ENCODE measurements around the gene C19orf33. TPM values are rescaled to one million over a fixed set of nuclear protein-coding genes. Genes with fewer than 3 reads are reported as not detected.

Gene C19orf33
- total and polyA plus RNA-seq, 12 donors, result 0.88 to 46.2 (median 3.2) TPM; not detected in 3

- Histone ChIP-seq H3K9me3 (replicated peaks in 1 of 3) (no peaks in the 10 kb centered on the region), H3K36me3 (replicated peaks in 1 of 2) (no peaks in the 10 kb centered on the region), H3K27ac (peak overlapping the region; percentile 9 to 90 (median 78)), H3K27me3 (no peaks in the 10 kb centered on the region), H3K4me1 (replicated peaks in 1 of 2) (peaks cover 28 to 45% of the 10 kb centered on the region in 2 donors), H3K4me3 (no peak overlapping the region)
- intact Hi-C loops (cut with DNase I), result no loop called here
- DNase-seq, result no peak
- TF ChIP-seq CTCF (IDR thresholded peaks at IDR 0.05), result no peak
- TF ChIP-seq POLR2A (IDR thresholded peaks at IDR 0.05), result no peak
- 25 to 36% (median 31%) methylated on average over 5 of the region's 5 CpGs for WGBS, 4 donors
Observed at GRCh38 chr19:38277549-38277948, 26.5 kb upstream of the C19orf33 start.

GRCh38 chr19:38277969-38278680 lies 25.9 kb upstream of the C19orf33 start:
- no peak for TF ChIP-seq POLR2A (IDR thresholded peaks at IDR 0.05)
- no peak for TF ChIP-seq CTCF (IDR thresholded peaks at IDR 0.05)
- intact Hi-C loops (cut with DNase I), result no loop called here
- WGBS, 4 donors, result 36 to 46% (median 41%) methylated on average over 9 of the region's 9 CpGs
- H3K36me3 ChIP-seq (replicated peaks in 1 of 2), result no peaks in the 10 kb centered on the region
- peaks cover 28 to 47% of the 10 kb centered on the region in 2 donors for H3K4me1 ChIP-seq (replicated peaks in 1 of 2)
- H3K27ac ChIP-seq, result peak overlapping the region; percentile 9 to 90 (median 78)
- no peaks in the 10 kb centered on the region for H3K9me3 ChIP-seq (replicated peaks in 1 of 3)
- no peak overlapping the region for H3K4me3 ChIP-seq
- no peaks in the 10 kb centered on the region for H3K27me3 ChIP-seq
- peak; percentile 45 to 94 (median 84) for DNase-seq

GRCh38 chr19:38278751-38279150 lies 25.3 kb upstream of the C19orf33 start:
- 54 to 78% (median 58%) methylated on average over 2 of the region's 2 CpGs for WGBS, 4 donors
- no peaks in the 10 kb centered on the region for H3K36me3 ChIP-seq (replicated peaks in 1 of 2)
- intact Hi-C loops (cut with DNase I), result no loop called here
- no peaks in the 10 kb centered on the region for H3K9me3 ChIP-seq (replicated peaks in 1 of 3)
- TF ChIP-seq CTCF (IDR thresholded peaks at IDR 0.05), result no peak
- no peak for TF ChIP-seq POLR2A (IDR thresholded peaks at IDR 0.05)
- H3K4me1 ChIP-seq (replicated peaks in 1 of 2), result peaks cover 28 to 47% of the 10 kb centered on the region in 2 donors
- no peaks in the 10 kb centered on the region for H3K27me3 ChIP-seq
- no peak overlapping the region for H3K4me3 ChIP-seq
- H3K27ac ChIP-seq, result peak overlapping the region; percentile 9 to 90 (median 78)
- DNase-seq, result no peak

- H3K9me3 ChIP-seq (replicated peaks in 1 of 3), result no peaks in the 10 kb centered on the region
- H3K4me3 ChIP-seq, result no peak overlapping the region
- peak overlapping the region in 2 of 5 donors; percentile 28 to 55 for H3K27ac ChIP-seq
- intact Hi-C loops (cut with DNase I), result no loop called here
- H3K36me3 ChIP-seq (replicated peaks in 1 of 2), result no peaks in the 10 kb centered on the region
- 78 to 88% (median 85%) methylated on average over 15 to 17 of the region's 17 CpGs for WGBS, 4 donors
- H3K4me1 ChIP-seq (replicated peaks in 1 of 2), result peaks cover 19 to 50% of the 10 kb centered on the region in 2 donors
- no peaks in the 10 kb centered on the region for H3K27me3 ChIP-seq
- DNase-seq, result no peak
- TF ChIP-seq CTCF (IDR thresholded peaks at IDR 0.05) (no peak), POLR2A (IDR thresholded peaks at IDR 0.05) (no peak)
Observed at GRCh38 chr19:38280030-38280921, 23.8 kb upstream of the C19orf33 start.

Measured in adrenal gland (tissue), 12 donors.